Measurements from ENCODE around the gene BPHL.

DNA sequence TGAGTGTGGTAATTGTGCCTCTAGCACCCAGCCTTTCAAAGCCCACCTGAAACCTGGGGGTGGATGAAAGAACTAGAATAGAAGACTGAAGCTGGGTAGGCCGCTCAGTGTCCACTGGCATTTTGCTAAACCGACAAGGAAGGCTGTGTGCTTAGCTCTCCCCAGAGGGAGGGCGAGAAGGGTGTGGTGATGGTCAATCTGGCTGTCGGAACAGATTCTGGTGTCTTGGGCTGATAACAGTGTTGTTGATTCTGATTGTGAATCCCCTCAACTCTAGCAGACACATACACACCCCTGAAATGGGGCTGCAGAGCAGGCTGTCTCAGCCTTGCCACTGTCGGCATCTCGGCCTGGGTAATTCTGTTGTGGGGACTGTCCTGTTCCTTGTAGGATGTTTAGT lies 4.1 kb upstream of the BPHL start:
- no peak for TF ChIP-seq EZH2phosphoT487 (IDR thresholded peaks at IDR 0.05; ENCODE audit: borderline replicate concordance, low read depth, low read length)
- TF ChIP-seq, protein P1, sequence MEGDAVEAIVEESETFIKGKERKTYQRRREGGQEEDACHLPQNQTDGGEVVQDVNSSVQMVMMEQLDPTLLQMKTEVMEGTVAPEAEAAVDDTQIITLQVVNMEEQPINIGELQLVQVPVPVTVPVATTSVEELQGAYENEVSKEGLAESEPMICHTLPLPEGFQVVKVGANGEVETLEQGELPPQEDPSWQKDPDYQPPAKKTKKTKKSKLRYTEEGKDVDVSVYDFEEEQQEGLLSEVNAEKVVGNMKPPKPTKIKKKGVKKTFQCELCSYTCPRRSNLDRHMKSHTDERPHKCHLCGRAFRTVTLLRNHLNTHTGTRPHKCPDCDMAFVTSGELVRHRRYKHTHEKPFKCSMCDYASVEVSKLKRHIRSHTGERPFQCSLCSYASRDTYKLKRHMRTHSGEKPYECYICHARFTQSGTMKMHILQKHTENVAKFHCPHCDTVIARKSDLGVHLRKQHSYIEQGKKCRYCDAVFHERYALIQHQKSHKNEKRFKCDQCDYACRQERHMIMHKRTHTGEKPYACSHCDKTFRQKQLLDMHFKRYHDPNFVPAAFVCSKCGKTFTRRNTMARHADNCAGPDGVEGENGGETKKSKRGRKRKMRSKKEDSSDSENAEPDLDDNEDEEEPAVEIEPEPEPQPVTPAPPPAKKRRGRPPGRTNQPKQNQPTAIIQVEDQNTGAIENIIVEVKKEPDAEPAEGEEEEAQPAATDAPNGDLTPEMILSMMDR (conservative IDR thresholded peaks at IDR 0.05; ENCODE audit: low read length): no peak
